ENCODE data around the gene FYN.

Gene FYN

GRCh38 chr6:111633822-111634221 lies 239.4 kb downstream of the FYN start:
- DNase-seq (ENCODE audit: low read depth) = no peak
- no peak for TF ChIP-seq CTCF (IDR thresholded peaks at IDR 0.05; ENCODE audit: insufficient read depth, low read depth, low read length, missing control alignments)
- H3K4me3 ChIP-seq (ENCODE audit: low read length) = no peak overlapping the region

GRCh38 chr6:111632468-111633247 lies 240.6 kb downstream of the FYN start:
- TF ChIP-seq CTCF (IDR thresholded peaks at IDR 0.05; ENCODE audit: insufficient read depth, low read depth, low read length, missing control alignments) = no peak
- DNase-seq (ENCODE audit: low read depth) = no peak
- H3K4me3 ChIP-seq (ENCODE audit: low read length) = no peak overlapping the region

- DNase-seq (ENCODE audit: low read depth) = no peak
- TF ChIP-seq CTCF (IDR thresholded peaks at IDR 0.05; ENCODE audit: insufficient read depth, low read depth, low read length, missing control alignments) = no peak
- no peak overlapping the region for H3K4me3 ChIP-seq (ENCODE audit: low read length)
These were observed 241.3 kb downstream of the FYN start for GRCh38 chr6:111631903-111632460.

- TF ChIP-seq CTCF (IDR thresholded peaks at IDR 0.05; ENCODE audit: insufficient read depth, low read depth, low read length, missing control alignments) = no peak
- no peak for DNase-seq (ENCODE audit: low read depth)
- H3K4me3 ChIP-seq (ENCODE audit: low read length) = no peak overlapping the region
These were observed 242.2 kb downstream of the FYN start for GRCh38 chr6:111631018-111631417.

- no peak for TF ChIP-seq CTCF (IDR thresholded peaks at IDR 0.05; ENCODE audit: insufficient read depth, low read depth, low read length, missing control alignments)
- no peak for DNase-seq (ENCODE audit: low read depth)
- no peak overlapping the region for H3K4me3 ChIP-seq (ENCODE audit: low read length)
These were observed 245.0 kb downstream of the FYN start for GRCh38 chr6:111628142-111628850.

- DNase-seq (ENCODE audit: low read depth) = no peak
- no peak overlapping the region for H3K4me3 ChIP-seq (ENCODE audit: low read length)
- TF ChIP-seq CTCF (IDR thresholded peaks at IDR 0.05; ENCODE audit: insufficient read depth, low read depth, low read length, missing control alignments) = no peak
These were observed 246.8 kb downstream of the FYN start for GRCh38 chr6:111626441-111626840.
